Cardiac fibroblast (primary cell): ENCODE measurements around the gene SIGLEC9.
A peak's percentile ranks its signal among the peaks of the same experiment; 100 is the strongest.

Experiments used
- DNase-seq, 2 donors: peaks; one replicate each; pipeline versions ENCODE4 v3.0.0 to v3.0.0-alpha.2; 2010; ENCODE audit warnings: low read depth in 2 of 2
- H3K4me3 ChIP-seq, 2 donors: replicated peaks in 1 of 2; 1 replicate in 1 of 2; 2 replicates in 1 of 2; pipeline ENCODE4 v1.5.1; 2011; ENCODE audit warnings: low read depth in 2 of 2, low read length in 2 of 2, mild to moderate bottlenecking in 2 of 2, moderate library complexity in 1 of 2
- TF ChIP-seq, protein P1 (sequence below): IDR thresholded peaks from one replicate; pipeline ENCODE4 v1.5.1; 2011; ENCODE audit warnings: low read depth, mild to moderate bottlenecking, low read length, inconsistent platforms

SIGLEC9 gene

DNA sequence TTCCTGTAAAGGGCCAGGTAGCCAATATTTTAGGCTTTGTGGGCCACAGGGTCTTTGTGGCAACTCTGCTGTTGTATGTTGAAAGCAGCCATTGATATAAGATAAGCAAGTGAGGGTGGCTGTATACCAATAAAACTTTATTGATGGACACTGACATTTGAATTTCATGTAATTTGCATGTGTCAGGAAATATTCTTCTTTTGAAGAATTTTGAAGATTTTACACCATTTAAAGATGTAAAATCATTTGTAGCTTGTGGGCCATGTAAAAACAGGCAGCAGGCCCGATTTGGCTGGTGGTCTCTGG, 14.1 kb upstream of the SIGLEC9 start:
- TF ChIP-seq, protein P1, sequence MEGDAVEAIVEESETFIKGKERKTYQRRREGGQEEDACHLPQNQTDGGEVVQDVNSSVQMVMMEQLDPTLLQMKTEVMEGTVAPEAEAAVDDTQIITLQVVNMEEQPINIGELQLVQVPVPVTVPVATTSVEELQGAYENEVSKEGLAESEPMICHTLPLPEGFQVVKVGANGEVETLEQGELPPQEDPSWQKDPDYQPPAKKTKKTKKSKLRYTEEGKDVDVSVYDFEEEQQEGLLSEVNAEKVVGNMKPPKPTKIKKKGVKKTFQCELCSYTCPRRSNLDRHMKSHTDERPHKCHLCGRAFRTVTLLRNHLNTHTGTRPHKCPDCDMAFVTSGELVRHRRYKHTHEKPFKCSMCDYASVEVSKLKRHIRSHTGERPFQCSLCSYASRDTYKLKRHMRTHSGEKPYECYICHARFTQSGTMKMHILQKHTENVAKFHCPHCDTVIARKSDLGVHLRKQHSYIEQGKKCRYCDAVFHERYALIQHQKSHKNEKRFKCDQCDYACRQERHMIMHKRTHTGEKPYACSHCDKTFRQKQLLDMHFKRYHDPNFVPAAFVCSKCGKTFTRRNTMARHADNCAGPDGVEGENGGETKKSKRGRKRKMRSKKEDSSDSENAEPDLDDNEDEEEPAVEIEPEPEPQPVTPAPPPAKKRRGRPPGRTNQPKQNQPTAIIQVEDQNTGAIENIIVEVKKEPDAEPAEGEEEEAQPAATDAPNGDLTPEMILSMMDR: no peak
- no peak overlapping the region for H3K4me3 ChIP-seq
- DNase-seq: no peak

DNA sequence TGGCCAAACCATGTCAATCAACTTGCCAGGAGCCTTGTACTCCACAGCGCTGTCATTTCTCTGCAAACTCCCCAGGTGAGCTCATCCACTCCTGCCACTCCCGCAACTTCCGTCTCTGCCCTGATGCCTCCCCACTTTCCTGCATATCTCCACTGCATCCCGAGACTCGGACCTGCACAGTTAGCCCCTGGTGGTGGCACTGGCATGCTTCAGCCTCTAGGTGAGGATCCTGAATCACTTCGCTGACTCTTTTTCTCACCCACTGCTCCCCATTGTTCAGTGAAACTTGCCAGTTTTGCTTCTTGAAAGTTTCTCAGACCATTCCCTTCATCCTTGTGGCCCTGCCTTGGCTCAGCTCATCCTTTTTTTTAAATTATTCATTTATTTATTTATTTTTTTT, 13.1 kb upstream of the SIGLEC9 start:
- H3K4me3 ChIP-seq: no peak overlapping the region
- no peak for DNase-seq
- TF ChIP-seq, protein P1: peak; percentile 39

DNA sequence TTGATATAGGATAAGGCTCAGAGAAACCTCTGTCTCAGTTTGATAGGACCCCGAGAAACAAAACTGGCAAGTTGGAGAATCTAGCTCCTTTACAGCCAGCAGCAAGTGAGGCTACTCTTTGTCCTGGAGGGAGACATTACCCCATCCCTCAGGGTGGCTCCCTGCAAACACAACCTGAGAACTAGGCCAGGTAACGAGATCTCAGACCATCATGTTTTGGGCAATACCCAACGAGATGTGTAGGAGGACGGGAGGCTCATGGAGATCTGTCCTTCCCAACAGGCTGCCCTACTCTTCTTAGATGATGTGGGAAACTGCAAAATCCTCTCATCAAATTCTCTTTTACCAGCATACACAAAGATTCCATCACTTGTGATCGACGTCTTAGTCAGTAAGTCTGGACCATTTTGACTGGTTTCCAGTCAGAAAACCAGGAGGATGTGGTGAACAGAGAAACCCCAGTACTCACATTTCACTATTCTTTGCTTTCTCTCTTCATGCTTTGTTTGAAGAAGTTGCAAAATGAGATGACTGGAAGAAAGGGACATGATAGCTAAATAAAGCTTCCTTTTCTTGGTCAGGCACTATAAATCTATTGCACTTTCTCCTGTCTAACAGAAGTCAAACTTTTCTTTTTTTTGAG, 10.5 kb upstream of the SIGLEC9 start:
- TF ChIP-seq, protein P1: no peak
- no peak overlapping the region for H3K4me3 ChIP-seq
- DNase-seq: no peak

DNA sequence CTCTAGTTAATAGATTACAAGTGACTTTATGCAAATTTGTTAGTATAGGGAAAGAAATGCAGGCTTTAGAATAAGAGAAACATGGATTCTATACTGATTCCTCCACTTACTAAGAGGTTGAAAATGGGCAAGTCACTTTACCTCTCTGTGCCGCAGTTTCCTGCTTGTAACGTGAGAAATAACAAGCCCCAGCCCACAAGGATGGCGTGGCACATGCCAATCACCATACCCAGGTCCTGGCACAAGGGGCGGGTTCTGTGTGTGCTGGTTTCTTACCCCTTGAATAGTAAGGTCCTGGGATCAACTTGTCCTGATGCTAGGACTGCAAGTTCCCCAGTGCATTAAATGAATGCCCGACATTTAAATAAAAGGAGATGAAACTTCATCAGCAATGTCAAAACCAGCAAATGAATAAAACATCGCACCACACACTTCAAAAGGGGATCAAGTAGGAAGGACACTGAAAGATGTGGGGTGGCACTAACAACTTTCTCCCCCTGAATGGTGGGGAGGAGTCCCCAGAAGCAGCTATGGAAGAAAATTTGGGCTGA, 7.9 kb upstream of the SIGLEC9 start:
- H3K4me3 ChIP-seq: no peak overlapping the region
- no peak for DNase-seq
- TF ChIP-seq, protein P1: no peak

DNA sequence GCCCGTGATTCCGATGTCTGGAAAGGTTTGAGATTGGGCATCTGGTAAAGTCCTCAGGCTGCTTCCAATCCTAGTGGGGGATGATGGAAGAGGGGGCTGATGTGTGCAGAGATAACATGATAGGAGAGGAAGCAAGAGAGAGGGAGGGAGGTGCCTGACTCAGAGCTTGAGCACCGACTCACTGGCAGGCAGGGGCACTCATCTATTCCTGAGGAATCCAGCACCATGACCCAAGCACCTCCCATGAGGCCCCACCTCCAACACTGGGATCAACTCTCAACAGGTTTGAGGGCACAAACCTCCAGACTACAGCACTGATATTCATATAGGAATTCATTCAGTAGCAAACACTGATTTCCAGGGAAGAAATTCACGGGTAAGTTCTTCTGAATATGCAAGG, 5.6 kb upstream of the SIGLEC9 start:
- TF ChIP-seq, protein P1: no peak
- DNase-seq: no peak
- H3K4me3 ChIP-seq: no peak overlapping the region

DNA sequence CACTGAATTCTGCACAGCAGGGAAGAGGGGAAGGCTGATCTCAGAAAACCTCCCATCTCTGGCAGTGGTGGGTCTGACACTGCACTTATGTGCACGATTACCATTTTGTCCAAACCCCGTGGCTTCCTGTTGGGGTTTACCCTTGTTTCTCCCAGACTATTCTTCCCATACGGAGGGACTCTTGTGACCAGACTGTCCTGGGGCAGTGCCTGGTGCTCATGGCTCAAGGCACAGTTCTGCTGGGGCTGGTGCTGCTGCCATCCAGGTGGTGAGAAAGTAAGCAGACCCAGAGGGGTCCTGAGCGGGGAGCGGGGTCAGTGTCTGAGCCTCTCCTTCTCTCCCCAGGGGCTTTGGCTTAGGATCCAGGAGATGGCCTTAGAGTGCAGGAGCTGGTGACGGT, 5.1 kb upstream of the SIGLEC9 start:
- DNase-seq: no peak
- H3K4me3 ChIP-seq: no peak overlapping the region
- TF ChIP-seq, protein P1: no peak

DNA sequence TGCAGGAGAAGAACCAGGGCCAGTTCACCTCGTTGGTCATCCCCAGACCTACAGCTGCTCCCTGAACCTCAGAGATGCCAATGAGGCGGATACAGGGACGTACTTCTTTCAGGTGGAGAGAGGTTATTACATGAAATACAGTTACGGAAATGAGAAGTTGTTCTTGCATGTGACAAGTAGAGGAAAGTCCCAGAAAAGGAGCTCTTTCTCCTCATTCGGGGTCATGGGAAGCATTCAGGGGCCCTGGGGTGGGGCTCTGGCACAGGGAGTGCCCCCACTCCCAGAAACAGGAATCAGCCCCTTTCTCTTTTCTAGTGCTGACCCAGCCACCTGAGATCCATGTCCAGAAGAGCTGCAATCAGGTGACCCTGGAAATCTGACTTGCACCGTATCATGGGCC, 4.5 kb upstream of the SIGLEC9 start:
- TF ChIP-seq, protein P1: no peak
- no peak for DNase-seq
- no peak overlapping the region for H3K4me3 ChIP-seq
